ENCODE data around the gene CACNB2. TPM values are rescaled to one million over a fixed set of nuclear protein-coding genes. Genes with fewer than 3 reads are reported as not detected.
"Not testable (repeated sequence)": the region's sequence is repeated elsewhere in the genome, so short reads cannot be mapped to it uniquely, and the experiment has no call there.

CACNB2 gene
- total and polyA plus RNA-seq, 2 experiments from 2014 or later = 101 to 172 TPM

- no peaks in the 10 kb centered on the region for H3K27me3 ChIP-seq
- H3K36me3 ChIP-seq = no peaks in the 10 kb centered on the region
- TF ChIP-seq, protein P1, sequence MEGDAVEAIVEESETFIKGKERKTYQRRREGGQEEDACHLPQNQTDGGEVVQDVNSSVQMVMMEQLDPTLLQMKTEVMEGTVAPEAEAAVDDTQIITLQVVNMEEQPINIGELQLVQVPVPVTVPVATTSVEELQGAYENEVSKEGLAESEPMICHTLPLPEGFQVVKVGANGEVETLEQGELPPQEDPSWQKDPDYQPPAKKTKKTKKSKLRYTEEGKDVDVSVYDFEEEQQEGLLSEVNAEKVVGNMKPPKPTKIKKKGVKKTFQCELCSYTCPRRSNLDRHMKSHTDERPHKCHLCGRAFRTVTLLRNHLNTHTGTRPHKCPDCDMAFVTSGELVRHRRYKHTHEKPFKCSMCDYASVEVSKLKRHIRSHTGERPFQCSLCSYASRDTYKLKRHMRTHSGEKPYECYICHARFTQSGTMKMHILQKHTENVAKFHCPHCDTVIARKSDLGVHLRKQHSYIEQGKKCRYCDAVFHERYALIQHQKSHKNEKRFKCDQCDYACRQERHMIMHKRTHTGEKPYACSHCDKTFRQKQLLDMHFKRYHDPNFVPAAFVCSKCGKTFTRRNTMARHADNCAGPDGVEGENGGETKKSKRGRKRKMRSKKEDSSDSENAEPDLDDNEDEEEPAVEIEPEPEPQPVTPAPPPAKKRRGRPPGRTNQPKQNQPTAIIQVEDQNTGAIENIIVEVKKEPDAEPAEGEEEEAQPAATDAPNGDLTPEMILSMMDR (IDR thresholded peaks at IDR 0.05; ENCODE audit: low read depth, low read length) = no peak
- H3K27ac ChIP-seq = no peak overlapping the region
- no peak overlapping the region for H3K4me3 ChIP-seq
- H3K4me1 ChIP-seq (ENCODE audit: low read depth) = no peaks in the 10 kb centered on the region
- no peaks in the 10 kb centered on the region for H3K9me3 ChIP-seq (ENCODE audit: low read depth)
- no peak for DNase-seq (ENCODE audit: low read depth in 1 of 2, low spot score in 1 of 2)
Measured at GRCh38 chr10:18436902-18437301, 296.7 kb downstream of the CACNB2 start.

DNA sequence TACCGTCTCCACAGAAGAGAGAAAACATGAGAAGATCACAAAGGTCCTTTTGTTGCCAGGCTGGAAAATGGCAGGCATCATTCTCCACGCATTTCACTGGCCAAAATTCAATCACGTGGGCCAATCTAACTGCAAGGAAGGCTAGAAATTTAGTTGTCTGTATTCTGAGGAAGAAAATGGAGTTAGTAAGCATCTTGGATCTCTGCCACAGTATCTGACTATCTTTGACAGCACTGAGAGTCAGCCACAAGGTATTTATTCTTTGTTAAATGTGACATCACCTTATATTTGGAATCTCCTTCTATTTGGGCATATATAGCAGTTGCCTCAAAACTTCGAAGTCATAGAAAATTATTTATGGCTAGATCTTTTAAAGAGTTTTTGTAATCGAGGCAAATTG is 297.3 kb downstream of the CACNB2 start:
- TF ChIP-seq, protein P1 (IDR thresholded peaks at IDR 0.05; ENCODE audit: low read depth, low read length) = no peak
- H3K9me3 ChIP-seq (ENCODE audit: low read depth) = no peaks in the 10 kb centered on the region
- DNase-seq (ENCODE audit: low read depth in 1 of 2, low spot score in 1 of 2) = no peak

DNA sequence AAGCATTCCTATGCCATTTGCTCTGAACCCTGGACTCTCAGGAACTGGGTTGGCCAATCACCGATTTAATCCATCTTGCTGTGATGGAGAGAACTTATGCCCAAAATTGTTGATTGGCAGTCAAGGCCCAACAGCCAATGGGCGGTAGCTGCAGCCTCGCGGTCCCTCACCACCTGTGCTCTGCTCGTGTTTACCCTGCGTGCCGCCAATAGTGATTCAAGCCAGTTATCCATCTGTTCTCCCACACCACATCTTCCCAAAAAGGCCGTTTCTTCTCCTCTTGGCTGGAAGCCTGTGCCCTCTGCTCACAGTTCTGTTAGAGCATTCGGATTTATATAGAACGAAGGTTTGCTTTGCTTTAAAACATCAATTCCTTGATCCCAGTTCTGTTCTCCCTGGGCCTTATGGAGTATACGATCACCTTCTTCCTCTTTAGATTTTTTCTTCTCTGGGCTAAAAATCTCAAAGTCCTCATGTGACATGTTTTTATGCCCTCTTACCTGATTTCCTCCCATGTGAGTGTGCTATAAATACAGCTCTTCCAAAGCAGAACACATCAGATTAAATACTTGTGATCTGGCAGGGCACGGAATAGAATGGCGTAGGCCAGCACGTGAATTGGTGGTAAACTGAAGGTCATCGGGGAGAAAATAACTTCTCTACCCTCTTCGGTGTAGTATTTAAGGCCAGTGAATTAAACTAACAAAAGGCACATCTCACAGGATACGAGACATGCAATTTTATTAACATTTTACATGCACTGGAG is 298.3 kb downstream of the CACNB2 start:
- H3K4me3 ChIP-seq = no peak overlapping the region
- peak overlapping the region; percentile 49 for H3K27ac ChIP-seq
- no peaks in the 10 kb centered on the region for H3K36me3 ChIP-seq
- DNase-seq (ENCODE audit: low read depth in 1 of 2, low spot score in 1 of 2) = no peak
- H3K9me3 ChIP-seq (ENCODE audit: low read depth) = no peaks in the 10 kb centered on the region
- no peaks in the 10 kb centered on the region for H3K4me1 ChIP-seq (ENCODE audit: low read depth)
- TF ChIP-seq, protein P1 (IDR thresholded peaks at IDR 0.05; ENCODE audit: low read depth, low read length) = no peak
- H3K27me3 ChIP-seq = no peaks in the 10 kb centered on the region

More for the DNA sequence above, 297.3 kb downstream of the CACNB2 start:
- Histone ChIP-seq H3K4me1 (ENCODE audit: low read depth) (no peaks in the 10 kb centered on the region), H3K4me3 (no peak overlapping the region), H3K27ac (no peak overlapping the region), H3K36me3 (no peaks in the 10 kb centered on the region), H3K27me3 (no peaks in the 10 kb centered on the region)

DNA sequence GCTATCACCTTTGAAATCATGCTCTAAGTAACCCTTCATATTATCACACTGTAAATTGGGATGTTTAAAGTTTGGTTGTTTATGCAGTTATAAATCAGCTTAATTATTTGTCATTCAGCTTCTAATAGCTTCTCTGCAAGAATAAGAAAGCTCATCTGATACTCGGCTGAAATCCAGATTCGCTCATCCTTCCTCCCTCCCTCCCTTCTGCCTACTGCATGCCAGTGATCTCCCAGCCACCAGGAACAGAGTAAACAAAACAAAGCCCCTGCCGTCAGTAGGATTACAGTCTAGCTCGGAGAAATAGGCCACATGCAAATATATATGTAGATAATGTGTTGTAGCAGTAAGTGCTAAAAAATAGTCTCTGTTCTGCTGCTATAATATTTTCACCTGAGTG is 299.4 kb downstream of the CACNB2 start:
- DNase-seq (ENCODE audit: low read depth in 1 of 2, low spot score in 1 of 2) = no peak
- no peaks in the 10 kb centered on the region for H3K27me3 ChIP-seq
- TF ChIP-seq, protein P1 (IDR thresholded peaks at IDR 0.05; ENCODE audit: low read depth, low read length) = no peak
- H3K9me3 ChIP-seq (ENCODE audit: low read depth) = no peaks in the 10 kb centered on the region
- H3K4me1 ChIP-seq (ENCODE audit: low read depth) = no peaks in the 10 kb centered on the region
- H3K27ac ChIP-seq = no peak overlapping the region
- H3K4me3 ChIP-seq = no peak overlapping the region
- no peaks in the 10 kb centered on the region for H3K36me3 ChIP-seq

DNA sequence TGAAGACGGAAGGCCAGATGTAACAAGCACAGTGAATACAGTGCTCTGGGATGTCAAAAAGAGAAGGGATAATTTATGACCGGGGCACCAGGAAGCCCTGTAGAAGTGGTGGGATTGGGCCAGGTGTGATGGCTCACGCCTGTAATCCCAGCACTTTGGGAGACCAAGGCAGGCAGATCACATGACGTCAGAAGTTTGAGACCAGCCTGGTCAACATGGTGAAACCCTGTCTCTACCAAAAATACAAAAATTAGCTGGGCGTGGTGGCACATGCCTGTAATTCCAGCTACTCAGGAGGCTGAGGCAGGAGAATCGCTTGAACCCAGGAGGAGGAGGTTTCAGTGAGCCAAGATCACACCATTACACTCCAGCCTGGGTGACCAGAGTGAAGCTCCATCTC is 305.4 kb downstream of the CACNB2 start:
- not testable (repeated sequence) for H3K27ac ChIP-seq; H3K27me3 ChIP-seq; H3K4me1 ChIP-seq (ENCODE audit: low read depth); H3K4me3 ChIP-seq; DNase-seq (ENCODE audit: low read depth in 1 of 2, low spot score in 1 of 2); H3K36me3 ChIP-seq; H3K9me3 ChIP-seq (ENCODE audit: low read depth)

DNA sequence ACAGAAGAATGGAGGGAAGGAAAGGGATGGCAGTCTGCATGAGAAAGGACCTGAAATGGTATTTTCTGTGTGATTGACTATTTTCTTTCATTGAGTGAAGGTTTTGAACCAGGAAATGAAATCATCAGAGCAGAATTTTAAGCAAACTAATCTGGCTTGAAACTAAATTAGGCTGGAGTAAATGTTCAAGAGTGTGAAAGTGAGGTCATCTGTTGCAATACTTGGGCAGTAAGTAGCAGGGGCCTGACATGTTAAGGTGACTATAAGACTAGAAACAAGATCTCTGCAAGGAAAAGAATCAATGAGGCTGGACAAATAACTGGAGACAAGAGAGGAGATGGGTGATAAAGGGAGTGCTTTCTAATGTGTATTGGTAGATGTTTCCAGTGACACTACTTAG is 306.0 kb downstream of the CACNB2 start:
- Histone ChIP-seq H3K36me3 (no peaks in the 10 kb centered on the region), H3K27me3 (no peaks in the 10 kb centered on the region), H3K9me3 (ENCODE audit: low read depth) (no peaks in the 10 kb centered on the region), H3K4me3 (no peak overlapping the region), H3K27ac (no peak overlapping the region), H3K4me1 (ENCODE audit: low read depth) (peaks cover 12% of the 10 kb centered on the region)
- no peak for DNase-seq (ENCODE audit: low read depth in 1 of 2, low spot score in 1 of 2)
- TF ChIP-seq, protein P1 (IDR thresholded peaks at IDR 0.05; ENCODE audit: low read depth, low read length) = no peak

Data from cardiac muscle cell (in vitro differentiated cells and primary cell).